SU-DHL-6 (cell line): ENCODE data around the gene SPRY4.
"Not testable (repeated sequence)": the region's sequence is repeated elsewhere in the genome, so short reads cannot be mapped to it uniquely, and the experiment has no call there.

Experiments used
- EZH2phosphoT487 ChIP-seq: fragments of 200-600 bp; sonication (generic), shearing (Covaris generic); conservative IDR thresholded peaks from 2 replicates; pipeline ENCODE4 v1.6.1; 2018; ENCODE audit warnings: mild to moderate bottlenecking, antibody characterized with exemption, low read length, moderate library complexity, mixed read lengths
- TF ChIP-seq, protein P1 (sequence below): fragments of 200-600 bp; sonication (generic); IDR thresholded peaks from one replicate; pipeline ENCODE4 v1.5.1; 2017; ENCODE audit warnings: antibody characterized with exemption, mild to moderate bottlenecking, low read length, moderate library complexity; ENCODE audit not compliant: insufficient read depth, poor library complexity, severe bottlenecking

DNA sequence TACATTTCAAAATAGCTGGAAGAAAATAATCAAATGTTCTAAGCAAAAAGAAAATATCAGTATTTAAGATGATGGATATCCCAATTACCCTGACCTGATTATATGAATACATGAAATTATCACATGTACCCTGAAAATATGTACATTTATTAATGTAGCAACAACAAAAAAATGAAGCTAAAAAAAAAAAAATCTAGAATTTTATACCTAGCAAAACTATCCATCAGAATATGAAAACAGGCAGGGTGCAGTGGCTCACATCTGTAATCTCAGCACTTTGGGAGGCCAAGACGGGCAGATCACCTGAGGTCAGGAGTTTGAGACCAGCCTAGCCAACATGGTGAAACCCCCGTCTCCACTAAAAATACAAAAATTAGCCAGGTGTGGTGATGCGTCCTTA, 20.1 kb upstream of the SPRY4 start:
- TF ChIP-seq, protein P1, sequence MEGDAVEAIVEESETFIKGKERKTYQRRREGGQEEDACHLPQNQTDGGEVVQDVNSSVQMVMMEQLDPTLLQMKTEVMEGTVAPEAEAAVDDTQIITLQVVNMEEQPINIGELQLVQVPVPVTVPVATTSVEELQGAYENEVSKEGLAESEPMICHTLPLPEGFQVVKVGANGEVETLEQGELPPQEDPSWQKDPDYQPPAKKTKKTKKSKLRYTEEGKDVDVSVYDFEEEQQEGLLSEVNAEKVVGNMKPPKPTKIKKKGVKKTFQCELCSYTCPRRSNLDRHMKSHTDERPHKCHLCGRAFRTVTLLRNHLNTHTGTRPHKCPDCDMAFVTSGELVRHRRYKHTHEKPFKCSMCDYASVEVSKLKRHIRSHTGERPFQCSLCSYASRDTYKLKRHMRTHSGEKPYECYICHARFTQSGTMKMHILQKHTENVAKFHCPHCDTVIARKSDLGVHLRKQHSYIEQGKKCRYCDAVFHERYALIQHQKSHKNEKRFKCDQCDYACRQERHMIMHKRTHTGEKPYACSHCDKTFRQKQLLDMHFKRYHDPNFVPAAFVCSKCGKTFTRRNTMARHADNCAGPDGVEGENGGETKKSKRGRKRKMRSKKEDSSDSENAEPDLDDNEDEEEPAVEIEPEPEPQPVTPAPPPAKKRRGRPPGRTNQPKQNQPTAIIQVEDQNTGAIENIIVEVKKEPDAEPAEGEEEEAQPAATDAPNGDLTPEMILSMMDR, result not testable (repeated sequence)
- not testable (repeated sequence) for TF ChIP-seq EZH2phosphoT487
